GM18868 (cell line): ENCODE results near the gene NCAPH2.

Source experiments
- ATAC-seq: cut with Tn5 transposase; IDR thresholded peaks from one replicate; pipeline ENCODE4 v1.9.1; 2021; ENCODE audit warnings: mild to moderate bottlenecking, moderate library complexity; ENCODE audit not compliant: unreplicated experiment

The NCAPH2 gene

DNA sequence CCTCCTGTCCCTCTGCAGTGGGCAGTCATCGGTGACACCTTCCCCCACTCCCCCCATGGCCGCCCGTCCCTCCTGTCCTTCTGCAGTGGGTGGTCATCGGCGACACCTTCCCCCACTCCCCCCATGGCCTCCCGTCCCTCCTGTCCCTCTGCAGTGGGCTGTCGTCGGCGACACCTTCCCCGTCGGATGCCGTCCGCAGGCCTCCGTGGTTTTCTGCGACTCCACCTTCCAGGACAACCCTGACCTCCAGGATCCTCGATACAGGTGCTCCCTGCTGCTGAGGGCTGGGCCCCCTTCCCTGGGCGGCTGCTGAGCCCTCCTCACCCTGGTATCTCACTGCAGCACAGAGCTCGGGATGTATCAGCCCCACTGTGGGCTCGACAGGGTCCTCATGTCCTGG, 19.1 kb upstream of the NCAPH2 start:
- no peak for ATAC-seq

DNA sequence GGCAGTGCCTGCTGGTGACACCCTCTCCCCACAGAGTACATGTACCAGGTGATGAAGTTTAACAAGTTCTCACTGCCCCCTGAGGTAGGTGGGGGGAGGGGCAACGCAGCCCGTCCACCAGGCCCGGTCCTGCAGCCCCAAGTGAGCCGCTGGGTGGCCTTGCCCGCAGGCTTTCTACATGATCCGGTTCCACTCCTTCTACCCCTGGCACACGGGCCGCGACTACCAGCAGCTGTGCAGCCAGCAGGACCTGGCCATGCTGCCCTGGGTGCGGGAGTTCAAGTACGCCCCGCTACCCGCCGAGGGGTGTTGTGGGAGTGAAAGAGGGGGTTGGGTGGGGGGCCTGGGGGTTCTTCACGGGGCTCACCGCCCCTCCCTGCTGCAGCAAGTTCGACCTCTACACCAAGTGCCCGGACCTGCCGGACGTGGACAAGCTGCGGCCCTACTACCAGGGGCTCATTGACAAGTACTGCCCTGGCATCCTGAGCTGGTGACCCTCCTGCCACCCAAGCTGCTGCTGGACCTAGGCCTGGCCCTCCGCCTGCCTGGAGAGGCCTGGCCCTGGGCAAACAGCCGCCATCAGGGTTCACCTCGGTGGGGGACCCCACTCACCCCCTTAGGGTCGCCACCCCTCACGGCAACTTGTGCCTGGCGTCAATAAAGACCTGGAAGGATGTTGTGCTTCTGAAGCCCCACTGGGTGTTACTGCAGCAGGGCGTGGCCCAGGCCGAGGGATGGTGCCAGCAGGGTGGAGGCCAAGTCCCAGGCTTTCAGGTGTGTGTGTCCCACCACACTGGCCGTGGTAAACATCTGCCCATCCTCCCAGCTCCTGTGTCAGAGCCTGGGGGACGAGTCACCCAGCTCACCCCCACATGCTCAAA, 18.4 kb upstream of the NCAPH2 start:
- ATAC-seq = no peak

- ATAC-seq = no peak
These were observed 17.3 kb upstream of the NCAPH2 start for GRCh38 chr22:50490531-50491308.

DNA sequence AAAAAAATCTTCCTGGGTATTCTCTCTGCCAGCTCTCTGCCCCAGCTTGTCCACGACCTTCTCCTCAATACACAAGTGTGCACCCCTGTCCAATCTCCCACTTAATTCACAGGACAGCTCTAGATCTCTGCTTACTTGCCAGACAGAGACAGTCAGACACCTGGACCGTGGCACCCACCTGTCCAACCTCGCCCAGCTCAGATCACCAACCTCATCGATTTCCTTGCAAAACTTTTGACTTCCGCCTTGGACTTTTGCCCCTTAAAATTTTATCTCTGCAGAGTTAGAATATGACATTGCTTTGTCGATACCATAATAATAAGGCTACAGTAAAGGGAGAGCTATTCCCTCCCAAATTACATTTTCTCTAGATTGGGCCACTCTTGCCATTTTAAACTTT, 10.9 kb upstream of the NCAPH2 start:
- no peak for ATAC-seq

DNA sequence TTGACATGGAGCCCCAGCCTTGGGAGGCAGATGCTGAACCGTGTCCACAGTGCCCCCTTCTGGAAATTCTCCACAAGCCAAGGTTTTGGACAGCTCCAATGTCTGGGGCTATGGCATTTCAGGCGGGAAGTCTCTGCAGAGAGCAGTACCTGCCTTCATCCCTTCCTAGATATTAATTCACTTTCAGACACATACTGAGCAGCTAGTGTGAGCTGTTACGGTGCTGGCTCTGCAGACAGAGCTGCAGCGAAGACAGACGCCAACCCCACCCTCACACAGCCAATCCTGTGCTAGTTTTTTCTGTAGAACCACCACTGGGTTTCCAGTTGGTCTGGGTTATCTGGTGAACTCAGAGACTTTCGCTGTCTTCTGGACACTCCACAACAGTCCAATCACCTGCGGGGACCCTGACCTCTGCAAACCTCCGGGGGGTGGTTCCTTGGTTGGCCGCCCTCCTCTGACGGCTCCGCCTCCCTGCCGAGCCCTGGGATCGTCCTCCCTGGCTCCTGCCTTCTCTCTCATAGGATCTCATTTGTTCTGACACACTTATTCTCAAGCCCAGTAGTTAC, 9.6 kb upstream of the NCAPH2 start:
- ATAC-seq = no peak

- ATAC-seq = no peak
These were observed 7.6 kb upstream of the NCAPH2 start for GRCh38 chr22:50500452-50500851.

DNA sequence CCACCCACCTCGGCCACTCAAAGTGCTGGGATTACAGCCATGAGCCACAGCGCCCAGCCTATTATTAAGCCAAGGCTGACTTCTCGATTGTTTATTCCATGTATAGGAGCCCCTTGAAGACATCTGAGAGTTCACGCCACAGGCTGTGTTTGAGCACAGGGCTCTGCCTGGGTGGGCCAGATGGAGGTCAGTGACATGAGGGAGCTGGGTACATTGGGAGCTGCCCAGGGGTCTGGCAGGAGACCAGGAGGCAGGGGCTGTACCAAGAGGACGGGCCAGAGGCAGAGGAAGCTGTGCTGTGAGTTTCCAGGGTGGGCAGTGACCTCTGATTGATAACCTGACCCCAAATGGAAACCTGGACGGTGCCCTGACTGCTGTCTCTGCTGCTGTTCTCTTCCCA, 5.9 kb upstream of the NCAPH2 start:
- ATAC-seq = no peak

GRCh38 chr22:50502628-50503474, 5.2 kb upstream of the NCAPH2 start:
- ATAC-seq = no peak

GRCh38 chr22:50503475-50504145, 4.4 kb upstream of the NCAPH2 start:
- ATAC-seq = no peak

DNA sequence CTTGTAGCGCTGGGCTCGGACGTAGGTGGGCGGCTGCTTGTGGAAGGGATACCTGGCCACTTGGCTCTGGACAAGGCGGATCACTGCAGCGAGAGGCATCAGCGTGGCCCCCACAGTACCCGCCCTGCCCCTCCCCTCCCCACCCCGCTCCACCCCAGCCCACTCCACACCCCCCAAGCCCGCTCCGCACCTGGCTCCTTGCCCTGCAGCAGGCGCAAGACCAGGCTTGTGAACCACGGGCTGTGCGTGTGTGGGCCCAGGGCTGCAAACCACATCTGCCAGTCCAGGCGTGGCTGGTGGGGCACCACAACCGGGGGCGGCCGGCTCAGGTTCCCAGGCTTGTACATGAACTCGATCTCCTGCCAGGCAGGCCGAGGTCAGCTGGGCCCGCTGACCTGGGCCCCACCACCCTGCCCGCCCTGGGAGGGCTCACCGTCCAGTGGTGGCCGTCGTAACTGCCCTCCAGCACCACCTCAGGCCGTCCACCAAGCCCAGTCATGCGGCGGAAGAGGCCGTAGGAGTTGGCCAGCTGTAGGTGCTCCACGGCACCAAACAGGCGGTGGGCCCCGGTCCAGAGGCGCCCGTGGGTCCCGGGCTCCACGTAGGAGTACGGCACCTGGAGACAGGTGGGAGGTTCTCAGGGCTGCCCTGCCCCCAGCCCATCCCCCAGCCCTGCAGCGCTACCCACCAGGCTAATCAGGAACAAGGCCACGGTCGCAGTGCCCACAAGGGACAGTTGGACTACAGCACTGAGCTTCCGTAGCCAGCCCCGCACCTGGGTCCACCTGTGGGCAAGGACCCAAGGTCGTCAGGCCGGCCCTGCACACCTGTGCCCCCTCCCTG, 3.4 kb upstream of the NCAPH2 start:
- no peak for ATAC-seq

DNA sequence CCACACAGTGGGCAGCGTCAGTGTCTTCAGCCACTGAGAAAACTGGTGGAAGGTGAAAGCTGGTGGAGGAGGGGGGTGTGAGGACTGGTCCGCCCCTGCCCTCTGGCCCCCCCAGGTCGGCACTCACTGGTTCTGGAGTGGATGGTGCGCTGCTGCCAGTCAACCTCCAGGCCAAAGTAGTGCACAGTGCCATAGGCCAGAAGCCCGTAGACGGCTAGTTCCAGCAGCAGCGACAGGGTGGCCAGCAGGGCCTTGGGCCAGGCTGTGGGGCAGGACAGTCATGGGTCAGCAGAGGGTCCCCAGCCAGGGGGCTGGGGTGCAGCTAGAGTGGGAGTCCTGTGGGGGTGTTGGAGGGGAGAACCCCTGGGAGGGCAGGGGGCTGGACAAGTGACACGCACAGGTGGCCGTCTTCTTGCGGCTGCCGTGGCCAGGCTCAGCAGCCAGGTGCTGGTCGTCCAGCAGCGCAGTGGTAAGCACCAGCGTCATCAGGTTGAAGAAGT, 2.7 kb upstream of the NCAPH2 start:
- no peak for ATAC-seq

- no peak for ATAC-seq
These were observed 2.0 kb upstream of the NCAPH2 start for GRCh38 chr22:50505776-50506610.

GRCh38 chr22:50506611-50507420, 1.2 kb upstream of the NCAPH2 start:
- ATAC-seq = no peak

- ATAC-seq = peak; percentile 67
These were observed 518 bp upstream of the NCAPH2 start, which contains the start of gene LMF2 for GRCh38 chr22:50507421-50507990. LMF2 (minus strand) TSS chr22:50507702; CDS start chr22:50507675, 27 bp downstream.

DNA sequence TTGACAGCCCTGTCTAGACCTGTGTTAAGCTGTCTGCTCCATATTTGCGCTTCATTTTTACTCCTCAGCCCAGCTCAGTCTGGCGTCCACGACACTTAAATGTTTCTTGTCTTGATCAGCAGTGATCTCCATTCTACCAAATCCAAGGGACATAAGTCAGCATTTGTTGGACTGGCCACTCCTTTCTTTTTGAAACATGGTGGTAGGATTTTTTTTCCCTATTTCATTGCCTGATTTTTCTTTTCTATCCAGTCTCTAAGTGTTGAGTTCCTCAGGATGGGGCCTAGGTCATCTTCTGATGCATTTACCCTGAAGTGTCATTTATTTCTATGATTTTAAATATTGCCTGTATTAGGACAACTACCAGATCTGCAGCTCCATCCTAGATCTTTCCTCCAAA, 873 bp downstream of the NCAPH2 start:
- no peak for ATAC-seq

DNA sequence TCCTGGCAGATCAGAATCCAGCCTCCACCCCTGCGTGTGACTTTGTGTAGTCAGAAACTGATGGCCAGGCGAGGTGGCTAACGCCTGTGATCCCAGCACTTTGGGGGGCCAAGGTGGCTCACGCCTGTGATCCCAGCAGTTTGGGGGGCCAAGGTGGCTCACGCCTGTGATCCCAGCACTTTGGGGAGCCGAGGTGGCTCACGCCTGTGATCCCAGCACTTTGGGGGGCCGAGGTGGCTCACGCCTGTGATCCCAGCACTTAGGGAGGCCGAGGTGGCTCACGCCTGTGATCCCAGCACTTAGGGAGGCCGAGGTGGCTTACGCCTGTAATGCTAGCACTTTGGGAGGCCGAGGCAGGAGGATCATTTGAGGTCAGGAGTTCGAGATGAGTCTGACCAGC, 5.2 kb downstream of the NCAPH2 start:
- no peak for ATAC-seq

GRCh38 chr22:50516068-50516467, 8.0 kb downstream of the NCAPH2 start:
- no peak for ATAC-seq
